B cell (primary cell): Measurements from ENCODE around the gene AFG1L.

Experiments used
- CTCF ChIP-seq: fragments of 200-600 bp; IDR thresholded peaks from one replicate; pipeline ENCODE4 v1.8.0; 2022; ENCODE audit warnings: antibody characterized with exemption, mild to moderate bottlenecking
- EZH2 ChIP-seq: IDR thresholded peaks from 2 replicates; pipeline ENCODE4 v1.6.1; 2012; ENCODE audit warnings: borderline replicate concordance, low read depth, mild to moderate bottlenecking, moderate library complexity, low read length; ENCODE audit not compliant: insufficient read depth, poor library complexity, severe bottlenecking

GRCh38 chr6:108452711-108453195 lies 157.9 kb downstream of the AFG1L start:
- TF ChIP-seq CTCF (no peak), EZH2 (no peak)
